IMR-90 (cell line): ENCODE data around the gene MAOB. TPM values are rescaled to one million over a fixed set of nuclear protein-coding genes. Genes with fewer than 3 reads are reported as not detected.

Experiments used
- ATAC-seq: fragments of 200-7000 bp; cut with Tn5 transposase; 2 replicates; pipeline ENCODE4 v1.9.1; 2020; ENCODE audit warnings: low read depth, mild to moderate bottlenecking, moderate library complexity
- BruUV-seq: library from RNA; stranded (reverse); fragments of 400-500 nt; replicated peaks from 2 replicates; lab custom pipeline; 2021; lab: Mats Ljungman, UMichigan
- CTCF ChIA-PET: fragments of 300-600 bp; formaldehyde crosslinking; extraction: SDS; loops from one replicate; lab custom pipeline; 2021; ENCODE audit warnings: antibody characterized with exemption; lab: Yijun Ruan, JAX
- POLR2A ChIA-PET: fragments of 300-600 bp; sonication (Branson Sonifier 250); formaldehyde crosslinking; loops from one replicate; lab custom pipeline; 2022; ENCODE audit warnings: antibody characterized with exemption; ENCODE audit not compliant: unreplicated experiment; lab: Charles Lee
- DNase-seq: peaks from one replicate; pipeline ENCODE4 v3.0.0; 2013
- H2AFZ ChIP-seq: replicated peaks from 2 replicates; pipeline ENCODE3; 2013; ENCODE audit warnings: low read length, mild to moderate bottlenecking; ENCODE audit not compliant: poor library complexity
- H2AK5ac ChIP-seq: 2 replicates; pipeline ENCODE4 v1.6.1; 2013; ENCODE audit warnings: low read depth, low read length, inconsistent platforms
- H2AK9ac ChIP-seq: replicated peaks from 2 replicates; pipeline ENCODE3; 2013; ENCODE audit warnings: mild to moderate bottlenecking, low read depth, low read length, moderate library complexity; ENCODE audit not compliant: poor library complexity
- H2BK120ac ChIP-seq: 2 replicates; pipeline ENCODE4 v1.6.1; 2013; ENCODE audit warnings: low read depth, low read length, inconsistent platforms
- H2BK15ac ChIP-seq: 3 replicates; pipeline ENCODE4 v1.6.1; 2013; ENCODE audit warnings: low read depth, low read length, inconsistent platforms
- H2BK20ac ChIP-seq: 2 replicates; pipeline ENCODE4 v1.6.1; 2013; ENCODE audit warnings: low read depth, mild to moderate bottlenecking, inconsistent platforms, low read length, moderate library complexity
- H2BK5ac ChIP-seq: 2 replicates; pipeline ENCODE4 v1.6.1; 2013; ENCODE audit warnings: mild to moderate bottlenecking, low read depth, low read length, inconsistent platforms; ENCODE audit not compliant: poor library complexity, severe bottlenecking
- H3K14ac ChIP-seq: replicated peaks from 2 replicates; pipeline ENCODE4 v1.6.1; 2013; ENCODE audit warnings: low read depth, low read length, inconsistent platforms
- H3K18ac ChIP-seq: 2 replicates; pipeline ENCODE4 v1.6.1; 2013; ENCODE audit warnings: low read depth, low read length, control low read depth
- H3K23ac ChIP-seq: 2 replicates; pipeline ENCODE4 v1.6.1; 2013; ENCODE audit warnings: low read depth, low read length, inconsistent platforms
- H3K27ac ChIP-seq: 2 replicates; pipeline ENCODE4 v1.5.1; 2013; ENCODE audit warnings: mild to moderate bottlenecking, control low read depth, low read length; ENCODE audit not compliant: insufficient read depth
- H3K27me3 ChIP-seq: 2 replicates; pipeline ENCODE4 v1.6.1; 2013; ENCODE audit warnings: low read length; ENCODE audit not compliant: control insufficient read depth, insufficient read depth
- H3K36me3 ChIP-seq: 2 replicates; pipeline ENCODE4 v1.6.1; 2013; ENCODE audit warnings: low read length, mixed read lengths; ENCODE audit not compliant: control insufficient read depth, insufficient read depth
- H3K4ac ChIP-seq: 2 replicates; pipeline ENCODE4 v1.6.1; 2013; ENCODE audit warnings: low read depth, low read length, inconsistent platforms
- H3K4me1 ChIP-seq: 2 replicates; pipeline ENCODE4 v1.6.1; 2013; ENCODE audit warnings: low read length, mixed read lengths; ENCODE audit not compliant: control insufficient read depth, insufficient read depth
- H3K4me2 ChIP-seq: 2 replicates; pipeline ENCODE4 v1.6.1; 2013; ENCODE audit warnings: low read depth, mild to moderate bottlenecking, control low read depth, low read length, moderate library complexity
- H3K4me3 ChIP-seq: 2 replicates; pipeline ENCODE4 v1.5.1; 2013; ENCODE audit warnings: low read depth, mild to moderate bottlenecking, control low read depth, low read length, moderate library complexity; ENCODE audit not compliant: insufficient read depth
- H3K56ac ChIP-seq: 2 replicates; pipeline ENCODE4 v1.6.1; 2013; ENCODE audit warnings: low read length, inconsistent platforms; ENCODE audit not compliant: insufficient read depth; ENCODE audit errors: extremely low read depth
- H3K79me1 ChIP-seq, 2 experiments: 2 replicates each; pipeline ENCODE4 v1.6.1; 2013; ENCODE audit warnings: low read length in 2 of 2, inconsistent platforms in 1 of 2, low read depth in 1 of 2
- H3K9ac ChIP-seq: 2 replicates; pipeline ENCODE4 v1.6.1; 2013; ENCODE audit warnings: low read depth, low read length, control low read depth
- H3K9me1 ChIP-seq: 2 replicates; pipeline ENCODE4 v1.6.1; 2013; ENCODE audit warnings: low read length, inconsistent platforms; ENCODE audit not compliant: insufficient read depth
- H3K9me3 ChIP-seq: 2 replicates; pipeline ENCODE4 v1.6.1; 2013; ENCODE audit warnings: low read length; ENCODE audit not compliant: control insufficient read depth, insufficient read depth
- H4K20me1 ChIP-seq: 2 replicates; pipeline ENCODE4 v1.6.1; 2013; ENCODE audit warnings: low read length, inconsistent platforms; ENCODE audit not compliant: insufficient read depth
- H4K5ac ChIP-seq: 2 replicates; pipeline ENCODE4 v1.6.1; 2013; ENCODE audit warnings: mild to moderate bottlenecking, low read depth, low read length, control low read depth
- H4K8ac ChIP-seq, 2 experiments: 2 replicates each; pipeline ENCODE4 v1.6.1; 2013; ENCODE audit warnings: low read depth in 2 of 2, low read length in 2 of 2, control low read depth in 1 of 2, inconsistent platforms in 1 of 2
- H4K91ac ChIP-seq: 2 replicates; pipeline ENCODE4 v1.6.1; 2013; ENCODE audit warnings: low read depth, low read length, inconsistent platforms; ENCODE audit not compliant: insufficient read depth
- BHLHE40 ChIP-seq: fragments of 150-350 bp; IDR thresholded peaks from 2 replicates; pipeline ENCODE4 v1.6.1; 2016; ENCODE audit warnings: mild to moderate bottlenecking, low read depth, low read length
- FOS ChIP-seq: fragments of 150-350 bp; IDR thresholded peaks from 2 replicates; pipeline ENCODE4 v1.6.1; 2016; ENCODE audit warnings: low read depth, low read length
- MXI1 ChIP-seq: IDR thresholded peaks from 2 replicates; pipeline ENCODE4 v1.6.1; 2012; ENCODE audit warnings: low read depth, mild to moderate bottlenecking, low read length, moderate library complexity, borderline replicate concordance
- RCOR1 ChIP-seq: IDR thresholded peaks from 2 replicates; pipeline ENCODE4 v1.6.1; 2012; ENCODE audit warnings: mild to moderate bottlenecking, low read length, improper control_type of control experiment; ENCODE audit not compliant: insufficient replicate concordance
- SMC3 ChIP-seq: fragments of 150-350 bp; IDR thresholded peaks from 2 replicates; pipeline ENCODE4 v1.6.1; 2016; ENCODE audit warnings: low read depth, mild to moderate bottlenecking, antibody characterized with exemption, low read length, moderate library complexity
- whole genome bisulfite sequencing, 2 experiments: methylation state at CpG; one replicate each; pipeline versions ENCODE4 v1.1.5 to v1.1.7; 2013; ENCODE audit warnings: missing lambda C conversion rate in 2 of 2; ENCODE audit not compliant: insufficient read length in 1 of 2; ENCODE audit errors: extremely low coverage in 2 of 2; 5-methylcytosine and 5-hydroxymethylcytosine counted together
- dilution Hi-C: fragments of 300-500 bp; cut with HindIII; formaldehyde crosslinking; loops from one replicate; pipeline ENCODE4 v1.14.3; 2018; ENCODE audit warnings: low sequenced_read_pairs; ENCODE audit not compliant: unreplicated experiment
- in situ Hi-C: fragments of 300-500 bp; cut with MboI; formaldehyde crosslinking; loops from 3 replicates; pipeline ENCODE4 v1.14.3; 2019; ENCODE audit warnings: low sequenced_read_pairs, inconsistent platforms, mixed read lengths
- intact Hi-C: fragments of 100-400 bp; cut with micrococcal nuclease; formaldehyde crosslinking; loops from 2 replicates; pipeline ENCODE4 v1.10.0; 2022
- polyA plus RNA-seq, 3 experiments: library from polyadenylated mRNA; depleted of rRNA; stranded (reverse); fragments of >200 nt; gene quantifications; 2 replicates each; pipeline ENCODE4 v1.2.3, GENCODE V29; 2012; ENCODE audit warnings: low replicate concordance in 1 of 3
- total RNA-seq: library from RNA; depleted of rRNA; stranded (reverse); fragments of >200 nt; gene quantifications from 2 replicates; pipeline ENCODE4 v1.2.3, GENCODE V29; 2012

Gene MAOB
- total and polyA plus RNA-seq, 2 of the 4 experiments (the other 2 are of a cell fraction): 0.36 to 0.46 TPM

DNA sequence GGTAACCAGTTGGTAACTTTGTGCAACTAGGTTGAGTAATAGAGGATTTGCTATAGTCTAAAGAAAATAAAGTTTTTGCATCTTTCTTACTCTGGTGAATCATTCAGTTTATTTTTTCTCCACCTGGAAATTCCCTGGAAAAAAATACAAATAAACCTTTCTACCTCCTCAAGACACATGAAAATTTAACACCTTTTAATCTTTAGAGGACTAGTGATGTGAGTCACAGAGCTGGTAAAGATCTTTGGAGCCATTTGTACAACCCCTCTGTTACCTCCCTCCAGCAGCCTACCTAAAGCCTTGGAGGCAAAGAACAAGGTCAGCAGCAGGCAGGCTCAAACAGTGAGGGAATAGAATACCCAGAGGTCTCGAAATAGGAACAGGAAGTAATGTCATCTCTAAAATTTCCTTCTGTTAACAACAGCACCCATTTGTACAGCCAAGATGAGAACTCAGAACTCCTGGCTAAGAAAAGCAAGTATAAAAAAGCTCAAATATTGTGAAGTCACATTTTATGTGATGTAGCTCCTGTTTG, 10.2 kb upstream of the MAOB start:
- no peak overlapping the region for H2AK5ac ChIP-seq
- no peak overlapping the region for H3K18ac ChIP-seq
- WGBS, 2 experiments: no CpG with 5 or more reads among the region's 1 CpG
- no peaks in the 10 kb centered on the region for H3K9me3 ChIP-seq
- H3K4me3 ChIP-seq: no peak overlapping the region
- H2BK15ac ChIP-seq: no peak overlapping the region
- no peaks in the 10 kb centered on the region for H3K36me3 ChIP-seq
- DNase-seq (no peak), ATAC-seq (no peak)
- no peaks in the 10 kb centered on the region for H3K79me1 ChIP-seq
- H2AFZ ChIP-seq: no peak overlapping the region
- H3K14ac ChIP-seq: no peak overlapping the region
- no peak overlapping the region for H3K4me2 ChIP-seq
- no peak overlapping the region for H4K8ac ChIP-seq
- H2AK9ac ChIP-seq: no peak overlapping the region
- no TSS peak for BruUV-seq
- TF ChIP-seq SMC3 (no peak), FOS (no peak), MXI1 (no peak), BHLHE40 (no peak), RCOR1 (no peak)
- dilution Hi-C loops (no loop called here), intact Hi-C loops (no loop called here), in situ Hi-C loops (no loop called here)
- H3K9ac ChIP-seq: no peak overlapping the region
- no peaks in the 10 kb centered on the region for H4K20me1 ChIP-seq
- H3K27me3 ChIP-seq: no peaks in the 10 kb centered on the region; the same call in 1 of the 2 replicates
- H2BK120ac ChIP-seq: no peak overlapping the region
- no peak overlapping the region for H4K5ac ChIP-seq
- no peak overlapping the region for H3K4ac ChIP-seq
- no peak overlapping the region for H4K91ac ChIP-seq
- no peaks in the 10 kb centered on the region for H3K9me1 ChIP-seq
- ChIA-PET CTCF (interaction anchor here (0.6 kb wide), 1 partner anchor 90 kb away, joined by 3 read pairs; no protein-coding TSS in a partner anchor), POLR2A (no interaction called here)
- H2BK20ac ChIP-seq: no peak overlapping the region
- H3K4me1 ChIP-seq: no peaks in the 10 kb centered on the region
- H2BK5ac ChIP-seq: no peak overlapping the region
- H3K27ac ChIP-seq: no peak overlapping the region
- no peak overlapping the region for H3K56ac ChIP-seq
- H3K23ac ChIP-seq: no peak overlapping the region
